ENCODE measurements around the gene RNF169. TPM values are rescaled to one million over a fixed set of nuclear protein-coding genes. Genes with fewer than 3 reads are reported as not detected.

Gene RNF169
- total and polyA plus RNA-seq, 2 experiments from 2014 or later, result 0.78 to 16.5 TPM

DNA sequence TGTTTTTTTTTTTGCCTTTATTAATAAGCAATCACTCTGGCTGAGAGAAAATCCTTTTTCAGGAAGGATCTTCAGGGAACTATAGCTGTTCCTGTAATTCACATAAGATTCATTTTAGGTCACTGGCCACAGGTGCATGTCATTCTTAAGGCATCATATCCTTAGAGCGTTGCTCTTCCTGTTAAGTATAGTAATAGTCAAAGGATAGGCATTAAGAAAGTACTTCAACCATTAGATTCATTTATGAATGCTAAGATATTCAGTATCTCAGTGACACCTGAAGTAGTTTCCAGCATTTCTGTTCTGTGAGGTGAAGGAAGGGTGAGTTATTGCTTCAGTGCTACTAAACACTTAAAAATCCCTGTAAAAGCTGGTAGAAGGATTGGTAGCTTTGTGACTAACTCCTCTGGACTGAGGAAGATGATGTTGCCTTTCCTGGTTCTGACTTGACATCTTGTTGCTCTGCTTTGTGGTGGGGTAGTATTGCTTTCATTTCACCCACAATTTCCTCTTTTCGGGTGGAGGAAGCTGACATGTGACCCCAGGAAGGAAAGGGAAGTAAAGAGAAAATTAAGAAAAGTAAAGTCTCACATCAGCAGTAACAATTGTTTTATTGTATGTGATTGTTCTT, 34.7 kb downstream of the RNF169 start (continued):
- TF ChIP-seq, protein P1, sequence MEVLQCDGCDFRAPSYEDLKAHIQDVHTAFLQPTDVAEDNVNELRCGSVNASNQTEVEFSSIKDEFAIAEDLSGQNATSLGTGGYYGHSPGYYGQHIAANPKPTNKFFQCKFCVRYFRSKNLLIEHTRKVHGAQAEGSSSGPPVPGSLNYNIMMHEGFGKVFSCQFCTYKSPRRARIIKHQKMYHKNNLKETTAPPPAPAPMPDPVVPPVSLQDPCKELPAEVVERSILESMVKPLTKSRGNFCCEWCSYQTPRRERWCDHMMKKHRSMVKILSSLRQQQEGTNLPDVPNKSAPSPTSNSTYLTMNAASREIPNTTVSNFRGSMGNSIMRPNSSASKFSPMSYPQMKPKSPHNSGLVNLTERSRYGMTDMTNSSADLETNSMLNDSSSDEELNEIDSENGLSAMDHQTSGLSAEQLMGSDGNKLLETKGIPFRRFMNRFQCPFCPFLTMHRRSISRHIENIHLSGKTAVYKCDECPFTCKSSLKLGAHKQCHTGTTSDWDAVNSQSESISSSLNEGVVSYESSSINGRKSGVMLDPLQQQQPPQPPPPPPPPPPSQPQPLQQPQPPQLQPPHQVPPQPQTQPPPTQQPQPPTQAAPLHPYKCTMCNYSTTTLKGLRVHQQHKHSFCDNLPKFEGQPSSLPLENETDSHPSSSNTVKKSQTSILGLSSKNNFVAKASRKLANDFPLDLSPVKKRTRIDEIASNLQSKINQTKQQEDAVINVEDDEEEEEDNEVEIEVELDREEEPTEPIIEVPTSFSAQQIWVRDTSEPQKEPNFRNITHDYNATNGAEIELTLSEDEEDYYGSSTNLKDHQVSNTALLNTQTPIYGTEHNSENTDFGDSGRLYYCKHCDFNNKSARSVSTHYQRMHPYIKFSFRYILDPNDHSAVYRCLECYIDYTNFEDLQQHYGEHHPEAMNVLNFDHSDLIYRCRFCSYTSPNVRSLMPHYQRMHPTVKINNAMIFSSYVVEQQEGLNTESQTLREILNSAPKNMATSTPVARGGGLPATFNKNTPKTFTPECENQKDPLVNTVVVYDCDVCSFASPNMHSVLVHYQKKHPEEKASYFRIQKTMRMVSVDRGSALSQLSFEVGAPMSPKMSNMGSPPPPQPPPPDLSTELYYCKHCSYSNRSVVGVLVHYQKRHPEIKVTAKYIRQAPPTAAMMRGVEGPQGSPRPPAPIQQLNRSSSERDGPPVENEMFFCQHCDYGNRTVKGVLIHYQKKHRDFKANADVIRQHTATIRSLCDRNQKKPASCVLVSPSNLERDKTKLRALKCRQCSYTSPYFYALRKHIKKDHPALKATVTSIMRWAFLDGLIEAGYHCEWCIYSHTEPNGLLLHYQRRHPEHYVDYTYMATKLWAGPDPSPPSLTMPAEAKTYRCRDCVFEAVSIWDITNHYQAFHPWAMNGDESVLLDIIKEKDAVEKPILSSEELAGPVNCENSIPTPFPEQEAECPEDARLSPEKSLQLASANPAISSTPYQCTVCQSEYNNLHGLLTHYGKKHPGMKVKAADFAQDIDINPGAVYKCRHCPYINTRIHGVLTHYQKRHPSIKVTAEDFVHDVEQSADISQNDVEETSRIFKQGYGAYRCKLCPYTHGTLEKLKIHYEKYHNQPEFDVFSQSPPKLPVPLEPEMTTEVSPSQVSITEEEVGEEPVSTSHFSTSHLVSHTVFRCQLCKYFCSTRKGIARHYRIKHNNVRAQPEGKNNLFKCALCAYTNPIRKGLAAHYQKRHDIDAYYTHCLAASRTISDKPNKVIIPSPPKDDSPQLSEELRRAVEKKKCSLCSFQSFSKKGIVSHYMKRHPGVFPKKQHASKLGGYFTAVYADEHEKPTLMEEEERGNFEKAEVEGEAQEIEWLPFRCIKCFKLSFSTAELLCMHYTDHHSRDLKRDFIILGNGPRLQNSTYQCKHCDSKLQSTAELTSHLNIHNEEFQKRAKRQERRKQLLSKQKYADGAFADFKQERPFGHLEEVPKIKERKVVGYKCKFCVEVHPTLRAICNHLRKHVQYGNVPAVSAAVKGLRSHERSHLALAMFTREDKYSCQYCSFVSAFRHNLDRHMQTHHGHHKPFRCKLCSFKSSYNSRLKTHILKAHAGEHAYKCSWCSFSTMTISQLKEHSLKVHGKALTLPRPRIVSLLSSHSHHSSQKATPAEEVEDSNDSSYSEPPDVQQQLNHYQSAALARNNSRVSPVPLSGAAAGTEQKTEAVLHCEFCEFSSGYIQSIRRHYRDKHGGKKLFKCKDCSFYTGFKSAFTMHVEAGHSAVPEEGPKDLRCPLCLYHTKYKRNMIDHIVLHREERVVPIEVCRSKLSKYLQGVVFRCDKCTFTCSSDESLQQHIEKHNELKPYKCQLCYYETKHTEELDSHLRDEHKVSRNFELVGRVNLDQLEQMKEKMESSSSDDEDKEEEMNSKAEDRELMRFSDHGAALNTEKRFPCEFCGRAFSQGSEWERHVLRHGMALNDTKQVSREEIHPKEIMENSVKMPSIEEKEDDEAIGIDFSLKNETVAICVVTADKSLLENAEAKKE (CRISPR knock-in tag; IDR thresholded peaks at IDR 0.05), result no peak
- no peak for TF ChIP-seq ZNF331 (CRISPR knock-in tag; IDR thresholded peaks at IDR 0.05; ENCODE audit: low read depth)
- no peak for TF ChIP-seq EZH2phosphoT487 (IDR thresholded peaks at IDR 0.05; ENCODE audit: unreplicated experiment)
- no peak for TF ChIP-seq JUNB (IDR thresholded peaks at IDR 0.05; ENCODE audit: unreplicated experiment)
- TF ChIP-seq EZH2 (IDR thresholded peaks at IDR 0.05; ENCODE audit: low read depth, unreplicated experiment), result no peak
- no peak for TF ChIP-seq NANOG (IDR thresholded peaks at IDR 0.05; ENCODE audit: borderline replicate concordance)
- TF ChIP-seq, protein P2, sequence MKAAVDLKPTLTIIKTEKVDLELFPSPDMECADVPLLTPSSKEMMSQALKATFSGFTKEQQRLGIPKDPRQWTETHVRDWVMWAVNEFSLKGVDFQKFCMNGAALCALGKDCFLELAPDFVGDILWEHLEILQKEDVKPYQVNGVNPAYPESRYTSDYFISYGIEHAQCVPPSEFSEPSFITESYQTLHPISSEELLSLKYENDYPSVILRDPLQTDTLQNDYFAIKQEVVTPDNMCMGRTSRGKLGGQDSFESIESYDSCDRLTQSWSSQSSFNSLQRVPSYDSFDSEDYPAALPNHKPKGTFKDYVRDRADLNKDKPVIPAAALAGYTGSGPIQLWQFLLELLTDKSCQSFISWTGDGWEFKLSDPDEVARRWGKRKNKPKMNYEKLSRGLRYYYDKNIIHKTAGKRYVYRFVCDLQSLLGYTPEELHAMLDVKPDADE (IDR thresholded peaks at IDR 0.05), result no peak
- TF ChIP-seq STAT1 (IDR thresholded peaks at IDR 0.05; ENCODE audit: unreplicated experiment), result no peak
- no peak for TF ChIP-seq ZNF114 (CRISPR knock-in tag; IDR thresholded peaks at IDR 0.05)
- TF ChIP-seq CREB1 (CRISPR knock-in tag; IDR thresholded peaks at IDR 0.05; ENCODE audit: low read depth), result no peak
- TF ChIP-seq, protein P3, sequence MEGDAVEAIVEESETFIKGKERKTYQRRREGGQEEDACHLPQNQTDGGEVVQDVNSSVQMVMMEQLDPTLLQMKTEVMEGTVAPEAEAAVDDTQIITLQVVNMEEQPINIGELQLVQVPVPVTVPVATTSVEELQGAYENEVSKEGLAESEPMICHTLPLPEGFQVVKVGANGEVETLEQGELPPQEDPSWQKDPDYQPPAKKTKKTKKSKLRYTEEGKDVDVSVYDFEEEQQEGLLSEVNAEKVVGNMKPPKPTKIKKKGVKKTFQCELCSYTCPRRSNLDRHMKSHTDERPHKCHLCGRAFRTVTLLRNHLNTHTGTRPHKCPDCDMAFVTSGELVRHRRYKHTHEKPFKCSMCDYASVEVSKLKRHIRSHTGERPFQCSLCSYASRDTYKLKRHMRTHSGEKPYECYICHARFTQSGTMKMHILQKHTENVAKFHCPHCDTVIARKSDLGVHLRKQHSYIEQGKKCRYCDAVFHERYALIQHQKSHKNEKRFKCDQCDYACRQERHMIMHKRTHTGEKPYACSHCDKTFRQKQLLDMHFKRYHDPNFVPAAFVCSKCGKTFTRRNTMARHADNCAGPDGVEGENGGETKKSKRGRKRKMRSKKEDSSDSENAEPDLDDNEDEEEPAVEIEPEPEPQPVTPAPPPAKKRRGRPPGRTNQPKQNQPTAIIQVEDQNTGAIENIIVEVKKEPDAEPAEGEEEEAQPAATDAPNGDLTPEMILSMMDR (conservative IDR thresholded peaks at IDR 0.05; ENCODE audit: low read depth in 2 of 2), result no peak

All from GM23338 (cell line).